HCT116 (cell line): ENCODE data around the gene CDH13. TPM values are rescaled to one million over a fixed set of nuclear protein-coding genes. Genes with fewer than 3 reads are reported as not detected.

Experiments used
- ATAC-seq: fragments of 200-7000 bp; cut with Tn5 transposase; 2 replicates; pipeline ENCODE4 v1.9.1; 2020; ENCODE audit warnings: mild to moderate bottlenecking, moderate library complexity
- BruUV-seq: library from RNA; stranded (reverse); fragments of 400-500 nt; replicated peaks from 2 replicates; lab custom pipeline; 2021; lab: Mats Ljungman, UMichigan
- CTCF ChIA-PET: fragments of 300-600 bp; sonication (Branson Sonifier 250); formaldehyde crosslinking; loops from one replicate; lab custom pipeline; 2021; ENCODE audit warnings: antibody characterized with exemption; lab: Charles Lee
- POLR2A ChIA-PET: fragments of 300-600, 350-600 bp; sonication (Branson Sonifier 250); formaldehyde crosslinking; loops from one replicate; lab custom pipeline; 2021; ENCODE audit warnings: antibody characterized with exemption; lab: Charles Lee
- RAD21 ChIA-PET, 2 experiments: fragments of 300-600 bp; sonication (Branson Sonifier 250); formaldehyde crosslinking; loops; one replicate each; lab custom pipeline; 2023; ENCODE audit warnings: low total read pairs in 2 of 2; ENCODE audit not compliant: uncharacterized antibody in 2 of 2, unreplicated experiment in 2 of 2, low non-redundant PET in 1 of 2; lab: Charles Lee
- DNase-seq: peaks from one replicate; pipeline ENCODE4 v3.0.0-alpha.2; 2010; ENCODE audit warnings: low read depth, low spot score
- H2AFZ ChIP-seq: fragments of 200-600 bp; shearing (Covaris generic), sonication (generic); 2 replicates; pipeline ENCODE4 v1.6.1; 2017; ENCODE audit warnings: low read depth, mixed run types, mixed read lengths, antibody characterized with exemption, low read length; ENCODE audit not compliant: poor library complexity, severe bottlenecking
- H3K27ac ChIP-seq: 2 replicates; pipeline ENCODE4 v1.5.1; 2012; ENCODE audit warnings: low read depth, low read length
- H3K27me3 ChIP-seq: fragments of 200-600 bp; sonication (generic); 2 replicates; pipeline ENCODE4 v1.6.1; 2016; ENCODE audit warnings: mixed run types, low read length, mixed read lengths; ENCODE audit not compliant: insufficient read depth
- H3K36me3 ChIP-seq, 2 experiments: fragments of 200-500 bp in 1 of 2; fragments of 200-600 bp in 1 of 2; sonication (Bioruptor generic) in 1 of 2; sonication (generic) in 1 of 2; 2 replicates each; pipeline versions ENCODE4 v1.5.1 to v1.6.1; 2014 to 2016; ENCODE audit warnings: low read length in 2 of 2, inconsistent platforms in 1 of 2, mixed read lengths in 1 of 2, mixed run types in 1 of 2; ENCODE audit not compliant: insufficient read depth in 2 of 2, control insufficient read depth in 1 of 2
- H3K4me1 ChIP-seq, 2 experiments: fragments of 200-600 bp in 1 of 2; sonication (generic) in 1 of 2; 2 replicates each; pipeline versions ENCODE4 v1.5.1 to v1.6.1; 2012 to 2017; ENCODE audit warnings: low read length in 2 of 2, inconsistent platforms in 1 of 2, mild to moderate bottlenecking in 1 of 2, mixed read lengths in 1 of 2, mixed run types in 1 of 2, moderate library complexity in 1 of 2; ENCODE audit not compliant: insufficient read depth in 2 of 2, control insufficient read depth in 1 of 2
- H3K4me2 ChIP-seq: fragments of 200-600 bp; sonication (generic); 2 replicates; pipeline ENCODE4 v1.6.1; 2017; ENCODE audit warnings: mixed run types, low read length, mixed read lengths
- H3K4me3 ChIP-seq, 2 experiments: fragments of 200-600 bp in 1 of 2; sonication (generic) in 1 of 2; replicated peaks in 1 of 2; 2 replicates each; pipeline ENCODE4 v1.5.1; 2011 to 2016; ENCODE audit warnings: low read length in 2 of 2, control low read depth in 1 of 2, low read depth in 1 of 2, mild to moderate bottlenecking in 1 of 2, mixed read lengths in 1 of 2, mixed run types in 1 of 2
- H3K79me2 ChIP-seq: fragments of 200-600 bp; sonication (generic); 2 replicates; pipeline ENCODE4 v1.6.1; 2017; ENCODE audit warnings: mild to moderate bottlenecking, mixed run types, low read length, moderate library complexity, mixed read lengths; ENCODE audit not compliant: insufficient read depth
- H3K9ac ChIP-seq: fragments of 200-600 bp; sonication (generic); 2 replicates; pipeline ENCODE4 v1.6.1; 2016; ENCODE audit warnings: low read length, mixed read lengths
- H3K9me2 ChIP-seq: fragments of 200-600 bp; sonication (generic), shearing (Covaris generic); 2 replicates; pipeline ENCODE4 v1.6.1; 2017; ENCODE audit warnings: mixed run types, mild to moderate bottlenecking, moderate library complexity; ENCODE audit not compliant: insufficient read depth
- H3K9me3 ChIP-seq, 2 experiments: fragments of 200-500 bp in 1 of 2; fragments of 200-600 bp in 1 of 2; sonication (Bioruptor generic) in 1 of 2; sonication (generic) in 1 of 2; 2 replicates each; pipeline ENCODE4 v1.6.1; 2014 to 2017; ENCODE audit warnings: low read length in 2 of 2, mixed read lengths in 2 of 2, inconsistent platforms in 1 of 2, low read depth in 1 of 2, mild to moderate bottlenecking in 1 of 2, mixed run types in 1 of 2, moderate library complexity in 1 of 2; ENCODE audit not compliant: control insufficient read depth in 1 of 2, insufficient read depth in 1 of 2
- H4K20me1 ChIP-seq: fragments of 200-600 bp; sonication (generic), shearing (Covaris generic); 2 replicates; pipeline ENCODE4 v1.6.1; 2017; ENCODE audit warnings: mixed run types, mild to moderate bottlenecking, moderate library complexity; ENCODE audit not compliant: insufficient read depth
- ATF3 ChIP-seq: IDR thresholded peaks from 2 replicates; pipeline ENCODE4 v1.6.1; 2012
- EGR1 ChIP-seq: IDR thresholded peaks from 2 replicates; pipeline ENCODE4 v1.6.1; 2012; ENCODE audit warnings: low read depth
- MAX ChIP-seq: IDR thresholded peaks from 2 replicates; pipeline ENCODE4 v1.6.1; 2012
- POLR2AphosphoS5 ChIP-seq: IDR thresholded peaks from 2 replicates; pipeline ENCODE4 v1.6.1; 2011; ENCODE audit warnings: mild to moderate bottlenecking, low read depth, low read length, moderate library complexity
- SIN3A ChIP-seq: IDR thresholded peaks from 2 replicates; pipeline ENCODE4 v1.6.1; 2012; ENCODE audit warnings: low read depth
- TCF7L2 ChIP-seq: IDR thresholded peaks from 2 replicates; pipeline ENCODE4 v1.7.0; 2011; ENCODE audit warnings: borderline replicate concordance, inconsistent platforms; ENCODE audit not compliant: insufficient read depth, insufficient read length; ENCODE audit errors: extremely low read depth
- ZFX ChIP-seq: fragments of 450-650 bp; IDR thresholded peaks from 2 replicates; pipeline ENCODE4 v1.6.1; 2017
- ZNF274 ChIP-seq: fragments of 200-500 bp; sonication (Bioruptor generic); IDR thresholded peaks from 2 replicates; pipeline ENCODE4 v1.6.1; 2014; ENCODE audit warnings: mild to moderate bottlenecking, low read depth, low read length, inconsistent platforms
- intact Hi-C: fragments of 100-400 bp; cut with micrococcal nuclease; formaldehyde crosslinking; loops from 2 replicates; pipeline ENCODE4 v1.10.0; 2022
- total RNA-seq: library from RNA; stranded (reverse); gene quantifications from one replicate; pipeline ENCODE4 v1.2.1, GENCODE V29; 2021; ENCODE audit not compliant: unreplicated experiment

Gene CDH13
- total RNA-seq, 1 experiment from 2014 or later = not detected

- no peak for TF ChIP-seq EGR1
- TF ChIP-seq POLR2AphosphoS5 = no peak
- no peak for TF ChIP-seq ZNF274
- Histone ChIP-seq H3K79me2 (no peaks in the 10 kb centered on the region), H3K4me1 (no peaks in the 10 kb centered on the region), H3K9me3 (peaks cover 0 to 16% of the 10 kb centered on the region in 2 experiments; a peak in 1 of 4 replicates), H3K4me2 (no peak overlapping the region), H3K27ac (no peak overlapping the region), H2AFZ (no peak overlapping the region), H3K4me3 (no peak overlapping the region), H3K27me3 (no peaks in the 10 kb centered on the region), H3K36me3 (no peaks in the 10 kb centered on the region), H3K9me2 (no peaks in the 10 kb centered on the region), H4K20me1 (no peaks in the 10 kb centered on the region), H3K9ac (no peak overlapping the region)
- POLR2A ChIA-PET = no interaction called here
- ATAC-seq = no peak
- no TSS peak for BruUV-seq
- intact Hi-C loops = no loop called here
- RAD21 ChIA-PET = no interaction called here
- CTCF ChIA-PET = no interaction called here
- no peak for DNase-seq
Measured at GRCh38 chr16:83329441-83329840, 702.7 kb downstream of the CDH13 start.

DNA sequence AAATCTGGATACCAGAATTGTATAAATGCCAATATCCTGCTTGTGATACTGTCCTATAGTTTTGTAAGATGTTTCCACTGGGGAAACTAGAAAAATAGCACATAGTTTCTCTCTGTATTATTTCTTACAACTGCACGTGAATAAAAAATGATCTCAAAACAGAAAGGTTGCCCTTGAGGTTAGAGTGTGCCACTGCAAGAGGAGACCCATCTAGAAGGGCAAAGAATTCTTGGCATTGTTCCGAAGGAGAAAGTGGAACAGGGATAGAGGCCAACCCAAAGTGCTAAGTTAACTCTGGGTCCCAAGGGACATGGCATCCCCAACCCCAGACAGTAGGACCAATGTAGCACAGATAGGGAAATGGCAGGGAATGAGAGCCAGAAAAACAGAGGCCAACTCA, 703.5 kb downstream of the CDH13 start:
- H3K9ac ChIP-seq = no peak overlapping the region
- TF ChIP-seq SIN3A (no peak), ZFX (no peak), MAX (no peak), ATF3 (no peak), TCF7L2 (no peak)
- no peaks in the 10 kb centered on the region for H3K4me1 ChIP-seq
- ChIA-PET RAD21 (no interaction called here), CTCF (no interaction called here), POLR2A (no interaction called here)
- no TSS peak for BruUV-seq
- no peaks in the 10 kb centered on the region for H3K9me2 ChIP-seq
- H2AFZ ChIP-seq = no peak overlapping the region
- no peak overlapping the region for H3K4me2 ChIP-seq
- H3K4me3 ChIP-seq = no peak overlapping the region
- no peak for ATAC-seq
- H3K36me3 ChIP-seq = no peaks in the 10 kb centered on the region
- H3K27ac ChIP-seq = no peak overlapping the region
- peaks cover 0 to 16% of the 10 kb centered on the region in 2 experiments; a peak in 1 of 4 replicates for H3K9me3 ChIP-seq
- no peaks in the 10 kb centered on the region for H3K79me2 ChIP-seq
- no peaks in the 10 kb centered on the region for H3K27me3 ChIP-seq
- H4K20me1 ChIP-seq = no peaks in the 10 kb centered on the region
- DNase-seq = no peak
- intact Hi-C loops = no loop called here
